GM12872 (cell line): ENCODE data around the gene KCNMB1.
A peak's percentile ranks its signal among the peaks of the same experiment; 100 is the strongest.

Experiments used
- TF ChIP-seq, protein P1 (sequence below): IDR thresholded peaks from 3 replicates; pipeline ENCODE4 v1.5.1; 2011; ENCODE audit warnings: low read depth, mild to moderate bottlenecking, low read length, moderate library complexity; ENCODE audit not compliant: insufficient read depth

KCNMB1 gene

DNA sequence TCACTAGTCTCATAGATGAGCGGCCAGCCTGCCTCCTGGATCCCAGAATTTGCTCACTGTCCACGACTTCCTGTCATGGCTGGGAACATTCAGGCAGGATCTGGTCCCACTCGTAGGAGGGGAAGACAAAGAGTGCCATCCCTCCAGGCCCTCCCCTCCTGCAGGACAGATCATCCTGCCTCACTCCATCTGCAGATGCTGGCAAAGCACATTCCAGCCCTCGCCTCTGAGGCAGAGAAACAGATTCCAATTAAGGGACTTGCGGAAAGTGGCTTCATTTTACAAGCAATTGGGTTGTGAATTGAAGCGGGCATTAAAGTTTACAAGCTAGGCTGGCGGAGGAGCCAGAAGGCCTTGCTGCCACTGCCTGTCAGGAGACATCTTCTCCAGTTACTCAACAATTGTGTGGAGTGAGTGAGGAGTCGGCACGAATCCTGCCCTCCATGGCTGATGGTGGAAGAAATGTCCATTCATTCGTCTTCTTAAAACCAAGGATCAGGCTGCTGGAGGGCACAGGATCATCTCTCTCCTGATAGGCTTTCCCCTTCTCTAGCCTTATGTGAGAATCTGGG lies 41.8 kb upstream of the KCNMB1 start:
- TF ChIP-seq, protein P1, sequence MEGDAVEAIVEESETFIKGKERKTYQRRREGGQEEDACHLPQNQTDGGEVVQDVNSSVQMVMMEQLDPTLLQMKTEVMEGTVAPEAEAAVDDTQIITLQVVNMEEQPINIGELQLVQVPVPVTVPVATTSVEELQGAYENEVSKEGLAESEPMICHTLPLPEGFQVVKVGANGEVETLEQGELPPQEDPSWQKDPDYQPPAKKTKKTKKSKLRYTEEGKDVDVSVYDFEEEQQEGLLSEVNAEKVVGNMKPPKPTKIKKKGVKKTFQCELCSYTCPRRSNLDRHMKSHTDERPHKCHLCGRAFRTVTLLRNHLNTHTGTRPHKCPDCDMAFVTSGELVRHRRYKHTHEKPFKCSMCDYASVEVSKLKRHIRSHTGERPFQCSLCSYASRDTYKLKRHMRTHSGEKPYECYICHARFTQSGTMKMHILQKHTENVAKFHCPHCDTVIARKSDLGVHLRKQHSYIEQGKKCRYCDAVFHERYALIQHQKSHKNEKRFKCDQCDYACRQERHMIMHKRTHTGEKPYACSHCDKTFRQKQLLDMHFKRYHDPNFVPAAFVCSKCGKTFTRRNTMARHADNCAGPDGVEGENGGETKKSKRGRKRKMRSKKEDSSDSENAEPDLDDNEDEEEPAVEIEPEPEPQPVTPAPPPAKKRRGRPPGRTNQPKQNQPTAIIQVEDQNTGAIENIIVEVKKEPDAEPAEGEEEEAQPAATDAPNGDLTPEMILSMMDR, result no peak

DNA sequence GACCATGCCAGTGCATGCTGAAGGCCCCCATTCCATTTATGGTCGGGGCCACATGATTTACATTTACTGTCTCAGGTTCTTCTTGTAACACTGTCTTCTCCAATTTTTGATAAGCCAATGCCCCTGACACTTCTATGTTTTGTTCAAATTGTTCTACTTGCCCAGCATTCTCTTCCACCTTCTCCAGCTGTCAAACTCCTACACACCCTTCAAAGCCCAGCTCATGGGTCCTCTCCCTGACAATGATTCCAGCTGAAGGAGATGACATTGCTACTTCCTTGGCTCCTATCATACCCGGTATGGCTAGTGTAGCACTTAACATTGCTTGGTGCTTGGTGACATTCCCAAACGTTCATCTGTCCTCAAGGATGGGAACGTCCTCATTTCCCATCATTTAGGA lies 41.1 kb upstream of the KCNMB1 start:
- TF ChIP-seq, protein P1, result no peak

DNA sequence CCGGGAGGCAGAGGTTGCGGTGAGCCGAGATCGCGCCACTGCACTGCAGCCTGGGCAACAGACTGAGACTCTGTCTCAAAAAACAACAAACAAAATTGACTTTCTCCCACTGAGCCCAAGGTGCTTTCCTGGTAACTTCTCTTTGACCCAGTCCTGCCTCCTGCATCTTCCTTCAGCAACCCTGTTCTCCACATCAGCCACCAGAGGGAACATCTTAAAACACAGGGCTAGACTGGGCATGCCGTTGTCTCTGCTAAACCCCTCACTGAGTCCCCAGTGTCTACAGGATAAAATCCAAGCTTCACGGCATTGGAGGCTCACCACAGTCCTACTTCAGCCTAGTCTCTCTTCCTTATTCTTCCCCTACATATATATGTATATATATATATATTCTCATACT lies 39.8 kb upstream of the KCNMB1 start:
- TF ChIP-seq, protein P1, result no peak

DNA sequence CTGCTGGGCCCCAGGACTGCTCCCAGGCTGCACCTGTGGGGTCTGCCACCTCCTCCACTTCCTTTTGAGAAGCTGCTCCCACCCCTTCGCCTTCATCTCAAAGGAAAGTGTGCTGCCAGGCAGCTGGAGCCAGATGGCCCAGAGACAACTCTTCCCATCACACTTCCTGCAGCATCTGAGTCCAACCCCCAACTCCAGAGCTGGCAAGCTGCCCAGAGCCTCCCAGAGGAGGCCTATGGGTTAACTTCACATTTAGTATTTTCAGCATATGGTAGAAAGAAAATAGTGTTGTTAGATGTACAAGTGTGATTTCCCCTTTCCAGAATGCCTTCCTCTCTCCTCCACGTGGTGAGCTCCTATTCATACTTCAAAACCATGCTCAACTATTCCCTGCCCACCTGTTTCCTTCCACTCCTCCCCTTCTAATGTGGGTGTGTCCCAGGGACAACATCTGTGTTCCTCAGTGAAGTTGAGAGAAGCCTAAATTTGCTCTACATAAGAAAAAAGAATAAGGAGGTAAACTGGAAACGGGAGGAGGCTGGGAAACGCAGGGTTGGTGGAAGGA lies 38.6 kb upstream of the KCNMB1 start:
- TF ChIP-seq, protein P1, result no peak

DNA sequence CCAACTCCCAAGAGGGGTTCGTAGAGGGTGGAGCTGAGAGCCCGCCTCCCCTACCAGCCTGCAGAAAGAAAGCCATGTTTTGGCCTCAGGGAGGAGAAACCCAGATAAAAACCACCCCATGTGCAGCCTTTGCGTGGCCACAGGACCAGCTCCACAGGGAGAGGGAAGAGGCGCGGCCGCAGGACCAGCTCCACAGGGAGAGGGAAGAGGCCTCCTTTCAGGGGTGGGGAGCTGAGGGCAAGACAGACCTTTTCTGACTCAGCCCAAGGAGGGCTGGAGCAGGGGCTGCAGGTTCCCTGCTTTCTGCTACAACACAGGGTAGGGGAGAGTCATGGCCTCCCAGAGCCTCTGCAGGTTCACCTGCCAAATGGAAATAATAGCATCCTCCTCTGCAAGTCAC lies 37.6 kb upstream of the KCNMB1 start:
- TF ChIP-seq, protein P1, result no peak

DNA sequence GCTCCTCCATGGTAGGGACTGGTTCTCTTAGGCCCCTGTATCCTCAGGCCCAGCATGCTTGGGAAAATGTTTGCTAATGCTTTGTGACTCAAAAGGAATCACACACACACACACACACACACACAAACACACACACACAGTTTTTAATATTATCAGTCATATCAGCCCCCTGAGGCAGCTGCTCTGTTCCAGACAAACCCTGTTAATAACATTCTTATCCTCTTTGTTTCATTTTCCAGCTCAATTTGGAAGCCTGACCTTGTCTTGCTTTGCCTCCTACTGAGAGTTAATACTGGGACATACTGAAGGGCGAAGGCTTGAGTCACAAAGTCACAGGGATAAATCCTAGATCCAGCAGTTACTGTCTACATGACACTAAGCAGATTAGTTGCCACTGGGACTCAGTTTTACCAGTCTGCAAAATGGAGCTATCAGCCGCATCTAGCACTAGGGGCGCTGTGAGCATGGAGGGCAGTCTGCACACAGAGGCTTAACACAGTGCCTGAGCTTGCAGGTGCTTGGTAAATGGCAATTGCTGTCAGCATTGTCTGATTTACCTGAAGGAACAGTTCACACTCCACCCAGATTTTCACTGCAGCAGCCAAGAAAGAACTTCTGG lies 37.1 kb upstream of the KCNMB1 start:
- TF ChIP-seq, protein P1, result peak; percentile 80

DNA sequence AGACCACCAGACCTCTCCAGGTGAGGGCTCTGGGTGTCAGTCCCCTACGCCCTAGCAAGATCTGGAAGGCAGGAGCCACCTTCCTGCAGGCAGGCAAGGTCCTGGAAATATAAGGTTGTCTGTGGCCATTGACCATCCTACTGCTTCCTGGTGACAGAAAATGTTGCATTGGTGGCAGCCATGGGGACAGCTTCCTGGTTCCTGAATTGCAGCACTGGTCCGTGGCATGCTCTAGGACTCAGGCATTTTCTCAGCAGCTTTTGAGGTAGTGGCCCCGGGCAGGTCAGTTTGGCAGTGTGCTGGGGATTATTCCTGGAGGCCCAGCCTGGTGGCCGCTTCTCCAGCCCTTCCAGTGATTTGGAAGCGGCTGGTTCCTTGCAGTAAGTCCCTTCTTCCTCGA lies 36.6 kb upstream of the KCNMB1 start:
- TF ChIP-seq, protein P1, result no peak
